ENCODE data around the gene UNC119B.
"Not testable (repeated sequence)": the region's sequence is repeated elsewhere in the genome, so short reads cannot be mapped to it uniquely, and the experiment has no call there.

Gene UNC119B
- total RNA-seq = 38.6 to 60.9 reads per million in 2 experiments

DNA sequence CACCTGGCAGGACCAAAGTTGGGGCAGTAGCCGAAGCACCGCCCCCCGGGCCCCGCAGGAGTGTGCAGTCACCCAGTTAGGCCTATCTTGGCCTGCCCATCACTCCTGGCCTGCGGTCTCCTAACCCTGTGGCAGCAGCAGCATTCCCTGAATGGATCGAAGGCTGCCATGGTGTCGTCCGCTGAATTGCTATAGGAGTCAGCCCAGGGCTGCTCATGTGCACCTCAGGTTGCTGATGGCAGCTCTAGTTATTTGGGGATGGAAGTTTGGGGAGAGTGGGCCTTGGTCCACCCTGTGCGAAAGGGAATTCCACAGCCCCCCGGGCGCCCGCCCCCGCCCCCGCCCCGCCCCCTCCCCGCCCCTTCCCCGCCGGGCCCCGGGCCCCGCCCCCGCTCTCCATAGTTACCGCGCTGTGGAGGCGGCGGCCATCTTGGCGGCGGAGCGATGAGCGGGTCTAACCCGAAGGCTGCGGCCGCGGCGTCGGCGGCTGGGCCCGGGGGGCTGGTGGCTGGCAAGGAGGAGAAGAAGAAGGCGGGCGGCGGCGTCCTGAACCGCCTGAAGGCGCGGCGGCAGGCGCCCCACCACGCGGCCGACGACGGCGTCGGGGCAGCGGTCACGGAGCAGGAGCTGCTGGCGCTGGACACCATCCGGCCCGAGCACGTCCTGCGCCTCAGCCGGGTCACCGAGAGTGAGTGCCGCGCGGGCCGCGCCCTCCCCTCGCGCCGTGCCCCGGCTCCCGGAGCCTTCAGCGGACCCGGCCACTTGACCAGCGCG is at the start of gene UNC119B:
Gene UNC119B, plus strand, starts transcription at position 428 of the 774 bp plus-strand sequence. Its CDS starts 17 bp downstream, at position 445.
- DNase-seq (ENCODE audit: low read depth) = peak; percentile 67

DNA sequence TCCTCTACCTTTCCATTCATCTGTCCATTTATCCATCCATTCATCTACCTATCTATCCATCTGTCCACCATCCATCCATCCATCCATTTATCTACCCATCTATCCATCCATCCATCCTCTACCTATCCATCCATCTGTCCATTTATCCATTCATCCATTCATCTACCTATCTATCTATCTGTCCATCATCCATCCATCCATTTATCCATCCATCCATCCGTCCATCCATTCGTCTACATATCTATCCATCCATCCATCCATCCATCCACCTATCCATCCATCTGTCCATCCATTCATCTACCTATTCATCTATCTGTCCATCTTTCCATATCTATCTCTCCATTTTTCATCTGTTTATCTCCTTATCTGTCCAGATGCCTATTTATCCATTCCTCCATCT is 48.8 kb upstream of the UNC119B start:
- DNase-seq (ENCODE audit: low read depth) = no peak

DNA sequence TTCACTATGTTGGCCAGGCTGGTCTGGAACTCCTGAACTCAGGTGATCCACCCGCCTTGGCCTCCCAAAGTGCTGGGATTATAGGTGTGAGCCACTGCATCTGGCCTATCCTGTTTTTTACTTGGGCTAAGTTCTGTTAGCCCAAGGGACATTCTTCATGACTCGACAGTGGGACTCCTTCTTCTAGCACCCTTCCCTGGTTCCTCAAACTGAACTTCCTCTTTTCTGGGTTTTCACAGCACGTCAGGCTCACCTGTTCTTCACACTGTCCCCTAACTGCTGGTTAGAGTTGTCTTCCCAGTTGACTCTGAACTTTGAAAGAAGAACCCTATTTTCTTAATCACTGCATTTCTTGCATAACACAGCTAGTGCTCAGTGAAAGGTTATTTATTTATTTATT is 47.4 kb upstream of the UNC119B start:
- no peak for DNase-seq (ENCODE audit: low read depth)

DNA sequence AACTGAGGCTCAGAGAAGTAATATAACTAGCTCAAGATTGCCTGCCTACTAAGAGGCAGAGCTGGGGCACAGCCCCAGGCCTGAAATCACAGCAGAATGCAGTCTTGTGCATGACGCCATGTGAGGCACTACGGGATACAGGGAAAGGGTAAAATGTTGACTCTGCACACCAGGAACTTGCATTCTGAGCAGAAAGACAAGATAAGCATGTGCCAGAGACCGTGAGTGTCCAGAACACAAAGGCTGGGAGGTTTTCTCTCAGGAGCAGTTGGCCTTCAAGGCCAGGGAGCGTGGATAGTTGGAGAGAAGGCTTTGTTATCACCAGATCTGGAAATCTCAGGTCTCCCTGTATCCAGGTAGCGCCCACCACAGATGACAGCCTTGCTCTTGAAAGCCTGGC is 46.5 kb upstream of the UNC119B start:
- no peak for DNase-seq (ENCODE audit: low read depth)

DNA sequence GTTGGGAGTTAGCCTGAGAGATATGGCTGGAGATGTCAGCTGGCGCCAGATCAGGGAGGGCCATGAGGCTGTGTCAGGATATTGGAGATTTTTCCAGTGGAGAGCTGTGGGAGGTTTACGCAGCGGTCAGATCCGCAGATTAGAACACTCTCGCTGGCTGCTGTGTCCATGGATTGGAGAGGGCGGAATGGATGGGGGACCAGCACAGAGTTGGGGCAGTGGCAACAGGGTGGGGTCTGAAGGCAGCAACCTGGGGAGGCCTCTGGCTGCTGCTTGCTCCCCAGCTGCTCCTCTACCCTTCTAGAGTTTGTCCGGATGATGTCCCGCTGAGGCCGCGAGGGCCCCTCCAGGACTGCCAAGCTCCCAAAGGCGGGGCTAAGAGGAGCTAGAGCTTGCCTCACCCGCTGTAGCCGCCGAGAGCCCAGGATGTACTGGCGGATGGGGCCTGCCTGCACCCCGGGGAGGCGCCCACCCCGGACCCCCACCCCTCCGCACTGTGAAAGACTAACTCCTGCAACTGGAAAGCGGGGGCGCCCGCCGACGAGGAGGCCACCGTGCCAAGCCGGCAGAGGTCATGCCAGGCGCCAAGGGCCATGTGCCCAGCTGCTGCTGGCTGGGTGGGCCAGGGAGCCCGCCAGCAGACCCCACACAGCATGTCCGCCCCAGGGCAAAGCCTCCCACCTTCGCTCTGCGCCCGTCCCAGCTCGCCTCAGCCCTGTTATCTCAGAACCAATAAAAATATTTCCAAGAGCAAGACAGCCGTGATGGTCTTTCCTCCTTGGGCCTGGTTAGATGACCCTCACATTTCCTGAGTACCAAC is 43.5 kb upstream of the UNC119B start:
- no peak for DNase-seq (ENCODE audit: low read depth)

DNA sequence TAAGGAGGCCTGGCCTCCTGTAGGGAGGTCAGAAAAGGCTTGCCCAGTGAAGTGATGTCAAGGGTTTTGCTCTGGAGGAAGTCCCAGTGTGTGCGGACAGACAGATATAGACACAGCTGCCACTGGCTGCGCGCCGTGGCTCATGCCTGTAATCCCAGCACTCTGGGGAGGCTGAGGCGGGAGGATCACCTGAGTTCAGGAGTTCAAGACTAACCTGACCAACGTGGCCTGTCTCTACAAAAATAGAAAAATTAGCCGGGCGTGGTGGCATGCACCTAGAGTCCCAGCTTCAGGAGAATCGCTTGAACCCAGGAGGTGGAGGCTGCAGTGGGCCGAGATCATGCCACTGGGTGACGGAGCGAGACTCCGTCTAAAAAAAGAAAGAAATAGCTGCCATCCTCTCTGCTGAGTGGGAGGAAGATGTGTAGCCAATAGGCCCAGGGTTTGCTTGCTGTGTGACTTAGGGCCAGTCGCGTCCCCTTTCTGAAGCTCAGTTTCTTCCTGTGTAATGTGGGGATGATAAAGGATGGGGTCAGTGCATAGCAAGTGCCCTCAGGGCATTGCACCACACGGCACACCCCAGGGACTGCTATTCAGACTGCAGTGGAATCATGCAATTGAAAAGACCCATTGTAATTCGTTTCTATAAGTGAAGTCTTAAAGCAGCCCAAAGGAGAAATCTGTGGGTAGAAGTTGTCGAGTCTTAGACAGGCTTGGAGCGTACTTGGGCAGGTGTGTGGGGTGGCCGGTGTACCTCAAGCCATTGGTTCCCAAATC is 42.0 kb upstream of the UNC119B start:
- no peak for DNase-seq (ENCODE audit: low read depth)

DNA sequence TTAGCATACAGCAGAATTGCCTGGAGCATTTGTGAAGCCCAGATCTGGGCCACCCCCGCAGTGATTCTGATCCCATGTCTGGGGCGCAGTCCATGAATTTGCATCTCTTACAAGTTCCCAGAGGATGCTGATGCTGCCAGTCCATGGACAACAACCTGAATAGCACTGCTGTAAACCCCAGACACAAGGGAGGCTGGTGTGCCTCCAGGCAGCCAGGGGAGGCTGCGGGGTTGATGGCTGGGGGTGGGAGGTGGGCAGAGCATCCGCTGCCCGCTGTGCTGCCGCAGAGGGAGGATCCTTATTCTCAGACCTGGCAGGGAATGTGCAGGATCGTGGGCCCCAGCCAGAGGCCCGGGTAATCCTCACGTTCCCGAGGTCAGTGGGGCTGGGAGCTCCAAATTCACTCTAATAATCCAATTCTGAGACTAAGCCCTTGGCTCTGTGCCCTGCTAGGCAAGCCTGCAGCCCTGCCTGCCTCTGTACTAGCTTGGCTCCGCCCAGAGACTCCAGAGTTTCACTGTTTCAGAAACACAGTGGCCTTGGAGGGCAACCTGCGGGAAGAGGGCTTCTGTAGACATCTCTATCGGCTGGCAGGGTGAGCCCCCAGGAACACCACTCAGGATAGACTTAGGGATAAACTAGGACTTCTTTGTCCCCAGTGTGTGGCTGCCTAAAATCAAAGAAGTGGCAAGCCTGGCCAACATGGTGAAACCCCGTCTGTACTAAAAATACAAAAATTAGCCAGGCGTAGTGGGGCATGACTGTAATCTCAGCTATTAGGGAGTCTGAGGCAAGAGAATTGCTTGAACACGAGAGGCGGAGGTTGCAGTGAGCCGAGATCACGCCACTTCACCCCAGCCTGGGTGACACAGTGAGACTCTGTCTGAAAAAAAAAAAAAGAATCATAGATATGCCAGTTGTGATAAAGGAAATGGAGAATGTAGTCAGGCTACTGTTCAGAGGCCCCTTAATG is 41.1 kb upstream of the UNC119B start:
- no peak for DNase-seq (ENCODE audit: low read depth)

DNA sequence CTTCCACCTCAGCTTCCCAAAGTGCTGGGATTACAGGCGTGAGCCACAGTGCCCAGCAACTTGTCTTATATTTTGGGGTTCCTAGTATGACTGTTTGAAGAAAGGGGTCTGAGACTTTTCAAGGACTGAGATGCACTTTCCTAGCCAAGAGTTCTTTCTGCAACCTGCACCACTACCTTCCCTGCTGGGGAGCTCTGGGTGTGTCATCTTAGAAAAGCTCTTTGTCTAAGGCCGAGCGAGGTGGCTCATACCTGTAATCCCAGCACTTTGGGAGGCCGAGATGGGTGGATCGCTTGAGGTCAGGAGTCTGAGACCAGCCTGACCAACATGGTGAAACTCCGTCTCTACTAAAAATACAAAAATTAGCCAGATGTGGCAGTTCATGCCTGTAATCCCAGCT is 40.0 kb upstream of the UNC119B start:
- not testable (repeated sequence) for DNase-seq (ENCODE audit: low read depth)

DNA sequence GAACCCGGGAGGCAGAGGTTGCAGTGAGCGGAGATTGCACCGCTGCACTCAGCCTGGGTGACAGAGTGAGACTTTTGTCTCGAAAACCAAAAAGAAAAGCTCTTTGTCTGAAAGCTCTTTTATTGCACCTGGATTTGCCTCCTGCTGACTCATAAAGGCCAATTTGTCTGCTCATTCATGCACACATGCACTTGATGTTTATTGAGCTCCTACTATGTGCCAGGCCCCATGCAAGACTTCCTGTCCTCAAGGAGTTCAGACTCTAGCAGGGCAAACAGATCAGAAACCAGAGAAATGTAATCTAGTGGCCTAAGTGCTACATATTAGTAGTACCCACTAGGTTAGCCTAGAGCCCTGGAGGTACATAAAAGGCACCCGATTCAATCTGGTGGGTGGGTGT is 39.6 kb upstream of the UNC119B start:
- DNase-seq (ENCODE audit: low read depth) = no peak

DNA sequence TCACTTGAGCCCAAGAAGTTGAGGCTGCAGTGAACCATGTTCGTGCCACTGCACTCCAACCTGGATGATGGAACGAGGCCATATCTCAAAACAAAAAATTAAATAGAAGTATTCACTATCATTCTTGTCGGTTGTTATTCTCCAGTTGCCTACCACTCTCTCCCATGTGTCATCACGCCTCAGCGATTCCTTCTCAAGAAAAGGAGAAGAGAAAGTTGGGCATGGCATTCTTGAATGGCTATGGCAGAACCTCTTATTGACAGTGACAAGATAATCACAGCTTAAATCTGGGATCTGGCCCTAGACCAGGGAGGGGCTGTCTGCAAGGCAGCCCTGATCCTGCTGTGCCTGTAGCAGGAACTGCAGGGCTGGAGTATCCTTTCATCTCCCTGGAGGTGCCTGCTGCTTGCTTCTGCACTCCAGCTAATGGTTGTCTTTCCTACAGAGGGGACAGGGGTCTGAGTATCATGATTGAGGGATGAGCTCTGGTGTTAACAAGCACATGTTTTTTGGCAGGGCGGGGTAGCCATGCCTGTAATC is 36.1 kb upstream of the UNC119B start:
- no peak for DNase-seq (ENCODE audit: low read depth)

DNA sequence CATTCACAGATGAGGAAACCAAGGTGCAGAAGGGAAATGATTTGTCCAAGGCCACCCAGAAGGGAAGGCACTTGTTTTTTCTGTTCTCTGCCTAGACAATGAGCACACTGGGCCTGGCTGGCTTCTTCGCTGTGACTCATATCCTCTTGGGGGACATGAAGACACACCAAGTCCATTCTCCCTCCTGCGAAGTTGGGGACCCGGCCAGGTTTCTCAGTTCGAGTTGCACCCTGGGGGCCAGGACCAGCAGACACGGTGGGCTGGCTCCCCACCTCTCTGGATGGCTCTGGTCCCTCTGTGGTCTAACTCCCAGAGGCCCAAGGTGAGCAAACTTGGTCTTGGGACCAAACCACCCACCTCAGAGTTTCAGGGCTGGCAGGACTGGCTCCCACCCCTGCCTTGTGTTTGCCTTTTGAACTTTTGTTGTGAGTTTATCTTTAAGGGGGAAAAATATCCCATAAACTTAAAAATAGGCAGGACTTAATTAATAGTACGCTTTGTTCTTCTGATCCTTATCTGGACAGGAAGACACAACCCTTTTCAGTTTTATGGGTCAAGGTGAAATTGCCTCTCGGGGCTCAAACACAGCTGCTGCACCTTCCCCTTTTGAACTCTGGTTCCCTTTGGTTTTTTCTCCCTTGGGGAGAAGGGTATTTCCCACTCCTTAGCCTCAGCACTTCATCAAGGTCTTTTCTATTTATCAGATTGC is 32.3 kb upstream of the UNC119B start:
- no peak for DNase-seq (ENCODE audit: low read depth)

DNA sequence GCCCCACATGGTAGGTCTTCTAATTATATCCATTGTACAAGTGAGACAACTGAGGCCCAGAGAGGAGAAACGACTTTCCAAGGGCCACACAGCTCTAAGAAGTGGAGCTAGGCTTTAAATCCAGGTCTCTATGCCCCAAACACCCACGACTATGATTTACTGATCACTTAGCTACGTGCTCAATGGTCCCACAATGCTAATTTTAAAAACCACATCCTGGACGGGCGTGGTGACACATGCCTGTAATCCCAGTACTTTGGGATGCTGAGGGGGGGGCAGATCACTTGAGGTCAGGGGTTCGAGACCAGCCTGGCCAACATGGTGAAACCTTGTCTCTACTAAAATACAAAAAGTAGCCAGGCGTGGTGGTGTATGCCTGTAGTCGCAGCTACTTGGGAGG is 31.7 kb upstream of the UNC119B start:
- no peak for DNase-seq (ENCODE audit: low read depth)

DNA sequence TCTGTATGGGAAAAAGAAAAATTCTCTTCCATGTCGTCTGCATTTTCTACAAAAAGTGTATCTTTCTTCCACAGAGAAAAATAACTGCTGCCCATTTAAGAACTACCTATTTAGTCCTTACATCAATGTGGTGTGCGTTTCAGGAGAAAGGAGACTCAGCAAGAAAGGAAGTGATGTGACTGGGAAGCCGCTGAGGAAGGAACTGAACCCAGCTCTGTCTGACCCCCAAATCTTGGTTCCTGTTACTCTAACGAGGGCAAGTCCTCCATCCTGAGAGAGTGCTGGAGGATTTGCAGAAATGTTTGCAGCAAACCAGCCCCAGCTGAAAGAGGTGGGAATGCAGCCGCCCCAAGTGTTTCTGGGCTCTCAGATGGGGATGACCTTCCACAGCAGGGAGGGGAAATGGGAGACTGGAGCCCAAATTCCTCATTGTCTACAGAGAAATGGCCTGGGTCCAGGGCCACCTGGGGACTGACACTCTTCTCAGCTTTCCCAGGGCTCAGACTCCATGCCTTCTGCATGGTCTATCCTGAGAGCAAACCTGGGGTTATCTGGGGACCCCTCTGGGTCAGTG is 30.0 kb upstream of the UNC119B start:
- no peak for DNase-seq (ENCODE audit: low read depth)

DNA sequence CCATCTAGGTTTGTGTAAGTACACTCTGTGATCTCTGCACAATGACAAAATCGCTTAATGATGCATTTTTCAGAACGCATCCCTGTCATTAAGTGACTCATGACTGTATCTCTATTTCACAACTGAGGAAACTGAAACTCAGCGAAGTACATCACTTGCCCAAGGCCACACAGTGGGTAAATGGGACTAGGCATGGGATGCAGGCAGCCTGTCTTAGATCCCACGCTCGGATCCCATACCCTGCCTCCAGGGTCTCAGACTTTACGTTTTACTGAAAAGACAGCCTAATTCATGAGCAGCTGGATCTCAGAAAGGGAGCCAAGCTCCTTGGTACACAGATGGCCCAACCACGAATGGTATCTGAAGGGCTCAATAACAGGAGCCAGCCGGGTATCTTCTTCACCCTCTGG is 25.7 kb upstream of the UNC119B start:
- no peak for DNase-seq (ENCODE audit: low read depth)

DNA sequence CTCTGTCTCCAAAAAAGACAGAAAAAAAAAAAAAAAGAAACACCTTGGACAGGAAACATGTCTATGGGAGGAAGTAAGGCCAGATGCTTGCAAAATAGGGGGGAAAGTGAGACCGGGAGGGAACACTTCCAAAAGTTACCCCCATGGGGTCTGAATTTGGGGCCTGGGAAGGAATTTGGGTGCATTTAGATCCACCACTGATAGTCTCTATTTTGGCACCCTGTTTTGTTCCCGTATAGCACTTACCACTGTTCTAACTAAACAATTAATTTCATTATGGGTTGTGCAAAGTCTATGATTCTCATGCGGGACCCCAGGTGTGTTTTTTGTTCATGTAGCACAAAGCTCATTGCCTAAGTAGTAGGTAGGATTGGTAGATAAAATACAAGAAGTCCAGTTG is 24.7 kb upstream of the UNC119B start:
- DNase-seq (ENCODE audit: low read depth) = no peak

DNA sequence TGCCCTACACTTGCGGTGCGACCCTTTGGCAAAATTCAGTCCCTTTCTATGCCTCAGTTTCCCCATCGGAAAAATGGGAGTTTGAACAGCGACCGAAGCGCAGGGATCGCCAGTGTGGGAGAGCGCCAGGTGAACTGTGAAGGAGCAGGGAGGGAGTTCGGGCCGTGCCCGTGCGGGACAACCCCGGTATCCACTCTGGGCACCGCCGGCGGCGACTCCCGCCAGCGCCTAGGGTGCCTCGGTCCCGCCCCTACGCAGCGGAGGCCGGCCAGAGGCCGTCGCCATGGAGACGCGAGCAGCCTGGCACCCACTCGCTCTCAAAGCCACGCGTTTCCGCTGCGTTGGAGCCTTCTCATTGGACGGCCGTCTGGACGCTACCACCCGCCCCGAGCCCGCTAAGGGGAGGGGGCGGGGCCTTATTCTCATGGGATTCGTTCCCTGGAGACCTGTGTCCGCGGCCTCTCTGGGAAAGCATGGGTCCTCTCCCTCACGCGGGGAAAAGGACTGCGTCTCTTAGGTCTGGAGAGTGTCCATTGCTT is 24.0 kb upstream of the UNC119B start:
- DNase-seq (ENCODE audit: low read depth) = peak; percentile 94

DNA sequence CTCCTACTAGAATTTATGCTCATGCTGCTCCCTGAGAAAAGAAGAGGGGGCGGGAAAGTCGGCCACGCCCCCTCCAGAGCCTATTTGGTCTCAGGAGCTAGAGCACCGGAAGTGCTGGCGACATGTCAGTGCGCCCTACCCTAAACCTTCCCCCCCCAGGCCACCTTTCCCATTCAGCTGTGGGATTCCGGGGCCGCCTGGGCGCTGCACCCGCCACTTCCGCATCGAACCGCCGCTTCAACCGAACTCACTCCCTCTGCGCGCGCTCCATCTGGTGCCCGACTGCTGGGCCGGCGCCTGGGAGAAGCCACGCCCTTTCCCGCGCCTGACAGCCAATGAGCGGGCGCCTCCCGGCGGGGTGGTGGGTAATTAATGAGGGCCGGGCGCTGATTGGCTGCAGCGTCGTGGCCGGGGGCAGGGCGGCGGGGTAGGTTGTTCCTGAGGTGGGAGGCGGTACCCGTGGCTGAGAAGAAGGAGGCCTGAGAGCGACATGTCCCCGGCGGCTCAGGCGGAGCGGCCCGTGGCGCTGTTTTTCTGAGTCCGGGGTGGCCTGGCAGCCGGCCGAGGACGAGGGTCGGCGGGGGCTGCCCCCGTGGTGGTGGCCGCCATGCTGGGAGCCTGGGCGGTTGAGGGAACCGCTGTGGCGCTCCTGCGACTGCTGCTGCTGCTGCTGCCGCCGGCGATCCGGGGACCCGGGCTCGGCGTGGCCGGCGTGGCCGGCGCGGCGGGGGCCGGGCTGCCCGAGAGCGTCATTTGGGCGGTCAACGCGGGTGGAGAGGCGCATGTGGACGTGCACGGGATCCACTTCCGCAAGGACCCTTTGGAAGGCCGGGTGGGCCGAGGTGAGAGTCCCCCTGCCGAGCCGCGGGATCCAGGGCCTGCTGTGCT is 23.3 kb upstream of the UNC119B start, which contains the start of gene MLEC:
Gene MLEC, plus strand, starts transcription at position 460 of the 888 bp plus-strand sequence. Its CDS starts 148 bp downstream, at position 608.
- DNase-seq (ENCODE audit: low read depth) = peak; percentile 99

DNA sequence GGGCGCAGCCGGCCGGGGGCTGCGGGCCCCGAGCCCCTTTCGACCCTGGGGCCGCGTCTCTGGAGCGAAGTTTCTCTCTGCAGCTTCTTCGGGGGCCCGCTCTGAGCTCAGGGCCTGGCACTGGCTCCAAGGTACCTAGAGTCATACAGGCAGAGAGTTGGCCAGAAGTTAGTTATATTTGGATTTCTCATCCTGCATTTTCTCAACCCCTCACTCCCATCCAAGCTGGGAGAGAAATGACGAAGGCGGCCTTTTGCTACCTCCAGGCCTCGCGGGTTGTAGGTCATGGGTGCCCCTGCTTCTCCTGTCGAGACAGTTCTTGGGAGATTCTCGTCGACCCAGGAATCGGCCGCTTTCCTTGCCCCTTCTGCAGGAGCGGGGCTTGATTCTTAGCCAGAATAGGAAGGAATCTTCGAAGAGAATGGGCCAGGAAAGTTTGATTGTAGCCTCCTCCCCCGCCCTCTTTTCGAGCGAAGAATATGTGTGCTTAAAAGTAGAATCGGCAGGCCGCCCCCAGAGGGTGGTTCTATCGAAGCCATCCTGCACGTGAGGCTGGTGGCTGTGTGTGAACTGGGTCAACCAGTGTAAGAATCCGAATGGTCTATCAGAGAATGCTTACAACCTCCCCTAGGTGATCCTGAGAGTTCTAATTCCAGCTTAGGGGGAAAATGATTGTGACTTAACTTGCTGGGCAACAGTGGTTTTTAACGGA is 22.5 kb upstream of the UNC119B start:
- no peak for DNase-seq (ENCODE audit: low read depth)

All from T follicular helper cell (primary cell).